SK-N-SH (cell line): ENCODE results near the gene ERMARD. TPM values are rescaled to one million over a fixed set of nuclear protein-coding genes. Genes with fewer than 3 reads are reported as not detected.

Experiments
- CTCF ChIA-PET: fragments of 300-600, 350-600 bp; formaldehyde crosslinking; extraction: SDS; loops from one replicate; lab custom pipeline; 2021; lab: Yijun Ruan, JAX
- POLR2A ChIA-PET: fragments of 350-600 bp; sonication (Branson Sonifier 250); formaldehyde crosslinking; extraction: SDS; loops from one replicate; lab custom pipeline; 2020; ENCODE audit warnings: antibody characterized with exemption, inconsistent platforms; lab: Yijun Ruan, JAX
- DNase-seq: peaks from one replicate; pipeline ENCODE4 v3.0.0; 2012
- H2AFZ ChIP-seq: fragments of 200-600 bp; sonication (generic); 2 replicates; pipeline ENCODE4 v1.8.1; 2016; ENCODE audit warnings: antibody characterized with exemption, mild to moderate bottlenecking, low read depth
- H3F3A ChIP-seq: fragments of 200-600 bp; sonication (generic); replicated peaks from 2 replicates; pipeline ENCODE3; 2016; ENCODE audit warnings: antibody characterized with exemption, mild to moderate bottlenecking; ENCODE audit not compliant: insufficient read depth
- H3K27ac ChIP-seq, 2 experiments: fragments of 200-500 bp in 1 of 2; fragments of 200-600 bp in 1 of 2; sonication (Bioruptor generic) in 1 of 2; sonication (generic), shearing (Covaris generic) in 1 of 2; 2 replicates each; pipeline versions ENCODE4 v1.5.1 to v1.6.1; 2014 to 2016; ENCODE audit warnings: low read depth in 2 of 2, inconsistent platforms in 1 of 2, low read length in 1 of 2, mild to moderate bottlenecking in 1 of 2, mixed read lengths in 1 of 2
- H3K27me3 ChIP-seq: fragments of 200-600 bp; sonication (generic), shearing (Covaris generic); 2 replicates; pipeline ENCODE4 v1.6.1; 2016; ENCODE audit warnings: mixed run types; ENCODE audit not compliant: insufficient read depth
- H3K36me3 ChIP-seq, 2 experiments: fragments of 200-500 bp in 1 of 2; fragments of 200-600 bp in 1 of 2; sonication (Bioruptor generic) in 1 of 2; sonication (generic) in 1 of 2; replicated peaks in 1 of 2; 2 replicates each; pipeline versions ENCODE3 to v1.5.1; 2014 to 2016; ENCODE audit warnings: low read length in 1 of 2, mild to moderate bottlenecking in 1 of 2; ENCODE audit not compliant: insufficient read depth in 2 of 2, control insufficient read depth in 1 of 2
- H3K4me1 ChIP-seq, 2 experiments: fragments of 200-500 bp in 1 of 2; fragments of 200-600 bp in 1 of 2; sonication (Bioruptor generic) in 1 of 2; sonication (generic), shearing (Covaris generic) in 1 of 2; 2 replicates each; pipeline versions ENCODE4 v1.5.1 to v1.6.1; 2014 to 2016; ENCODE audit warnings: low read depth in 1 of 2, low read length in 1 of 2, mixed run types in 1 of 2; ENCODE audit not compliant: insufficient read depth in 2 of 2, control insufficient read depth in 1 of 2
- H3K4me2 ChIP-seq: fragments of 200-600 bp; sonication (generic), shearing (Covaris generic); 2 replicates; pipeline ENCODE4 v1.6.1; 2017; ENCODE audit warnings: mixed run types
- H3K4me3 ChIP-seq, 2 experiments: fragments of 200-500 bp in 1 of 2; fragments of 200-600 bp in 1 of 2; sonication (Bioruptor generic) in 1 of 2; sonication (generic), shearing (Covaris generic) in 1 of 2; 2 replicates each; pipeline versions ENCODE4 v1.5.1 to v1.8.1; 2014 to 2016; ENCODE audit warnings: low read depth in 2 of 2, inconsistent platforms in 1 of 2, low read length in 1 of 2, mild to moderate bottlenecking in 1 of 2, mixed read lengths in 1 of 2, moderate library complexity in 1 of 2
- H3K79me2 ChIP-seq: fragments of 200-600 bp; sonication (generic); 2 replicates; pipeline ENCODE4 v1.8.1; 2017; ENCODE audit warnings: mild to moderate bottlenecking; ENCODE audit not compliant: insufficient read depth
- H3K9ac ChIP-seq: fragments of 200-600 bp; sonication (generic); 2 replicates; pipeline ENCODE4 v1.6.1; 2017; ENCODE audit warnings: mixed run types
- H3K9me2 ChIP-seq: fragments of 200-600 bp; sonication (generic); 2 replicates; pipeline ENCODE4 v1.6.1; 2017; ENCODE audit warnings: mixed run types
- H3K9me3 ChIP-seq: fragments of 200-600 bp; sonication (generic); 2 replicates; pipeline ENCODE4 v1.6.1; 2017; ENCODE audit warnings: mixed run types, mild to moderate bottlenecking, moderate library complexity
- H4K20me1 ChIP-seq: fragments of 200-600 bp; sonication (generic); 2 replicates; pipeline ENCODE4 v1.6.1; 2017; ENCODE audit warnings: mild to moderate bottlenecking, mixed run types; ENCODE audit not compliant: insufficient read depth
- CHD2 ChIP-seq: fragments of 150-350 bp; IDR thresholded peaks from 2 replicates; pipeline ENCODE4 v1.6.1; 2018; ENCODE audit warnings: low read length; ENCODE audit not compliant: partially characterized antibody
- ELF1 ChIP-seq: IDR thresholded peaks from 2 replicates; pipeline ENCODE4 v1.4.0; 2012
- EP300 ChIP-seq, 2 experiments: IDR thresholded peaks; 2 replicates each; pipeline versions ENCODE4 v1.4.0 to v1.6.1; 2012; ENCODE audit warnings: borderline replicate concordance in 1 of 2, low read depth in 1 of 2, low read length in 1 of 2
- FOSL2 ChIP-seq: IDR thresholded peaks from 2 replicates; pipeline ENCODE4 v1.4.0; 2012; ENCODE audit warnings: low read depth, mild to moderate bottlenecking, moderate library complexity, borderline replicate concordance
- FOXJ3 ChIP-seq: sonication (generic); formaldehyde crosslinking; IDR thresholded peaks from 2 replicates; pipeline ENCODE4 v1.5.1; 2020; ENCODE audit warnings: mild to moderate bottlenecking, missing genetic modification reagents
- FOXM1 ChIP-seq: IDR thresholded peaks from 2 replicates; pipeline ENCODE4 v1.4.0; 2012; ENCODE audit warnings: low read depth, mild to moderate bottlenecking
- GATA2 ChIP-seq: sonication (generic); formaldehyde crosslinking; IDR thresholded peaks from 2 replicates; pipeline ENCODE4 v1.5.0; 2020; ENCODE audit warnings: mild to moderate bottlenecking, missing genetic modification reagents
- JUND ChIP-seq: IDR thresholded peaks from 2 replicates; pipeline ENCODE4 v1.4.0; 2012
- NFIC ChIP-seq: IDR thresholded peaks from 2 replicates; pipeline ENCODE4 v1.4.0; 2012; ENCODE audit warnings: borderline replicate concordance
- RFX5 ChIP-seq: IDR thresholded peaks from 2 replicates; pipeline ENCODE4 v1.6.1; 2012; ENCODE audit warnings: mild to moderate bottlenecking, improper control_type of control experiment, low read length
- SMC3 ChIP-seq: IDR thresholded peaks from 2 replicates; pipeline ENCODE4 v1.6.1; 2012; ENCODE audit warnings: low read depth, low read length, improper control_type of control experiment
- TAF1 ChIP-seq: IDR thresholded peaks from 2 replicates; pipeline ENCODE4 v1.6.1; 2012; ENCODE audit warnings: low read depth, mild to moderate bottlenecking, low read length, moderate library complexity, borderline replicate concordance
- TEAD4 ChIP-seq: IDR thresholded peaks from 2 replicates; pipeline ENCODE4 v1.4.0; 2012; ENCODE audit warnings: mild to moderate bottlenecking, borderline replicate concordance; ENCODE audit not compliant: insufficient read depth
- ZBTB33 ChIP-seq: IDR thresholded peaks from 2 replicates; pipeline ENCODE4 v1.4.0; 2012; ENCODE audit warnings: low read depth, borderline replicate concordance
- WGBS: methylation state at CpG from one replicate; pipeline ENCODE4 v1.1.6; 2017; ENCODE audit warnings: low lambda C conversion rate; 5-methylcytosine and 5-hydroxymethylcytosine counted together
- polyA plus RNA-seq, 3 experiments: library from polyadenylated mRNA; depleted of rRNA; stranded (reverse); fragments of >200 nt; gene quantifications; 2 replicates each; pipeline ENCODE4 v1.2.3, GENCODE V29; 2012
- TF ChIP-seq, protein P1 (sequence below): fragments of 150-350 bp; IDR thresholded peaks from 2 replicates; pipeline ENCODE4 v1.6.1; 2017; ENCODE audit warnings: antibody characterized with exemption, low read length, low read depth, borderline replicate concordance
- TF ChIP-seq, protein P2 (sequence below): fragments of 200-600 bp; sonication (generic); IDR thresholded peaks from 2 replicates; pipeline ENCODE4 v1.6.1; 2017; ENCODE audit warnings: antibody characterized with exemption, mild to moderate bottlenecking, moderate library complexity
- TF ChIP-seq, protein P3 (sequence below): fragments of 150-350 bp; IDR thresholded peaks from 2 replicates; pipeline ENCODE4 v1.6.1; 2016; ENCODE audit warnings: mild to moderate bottlenecking, low read depth, low read length

ERMARD gene
- polyA plus RNA-seq, 1 of the 3 experiments (the other 2 are of a cell fraction) = 43.2 TPM

DNA sequence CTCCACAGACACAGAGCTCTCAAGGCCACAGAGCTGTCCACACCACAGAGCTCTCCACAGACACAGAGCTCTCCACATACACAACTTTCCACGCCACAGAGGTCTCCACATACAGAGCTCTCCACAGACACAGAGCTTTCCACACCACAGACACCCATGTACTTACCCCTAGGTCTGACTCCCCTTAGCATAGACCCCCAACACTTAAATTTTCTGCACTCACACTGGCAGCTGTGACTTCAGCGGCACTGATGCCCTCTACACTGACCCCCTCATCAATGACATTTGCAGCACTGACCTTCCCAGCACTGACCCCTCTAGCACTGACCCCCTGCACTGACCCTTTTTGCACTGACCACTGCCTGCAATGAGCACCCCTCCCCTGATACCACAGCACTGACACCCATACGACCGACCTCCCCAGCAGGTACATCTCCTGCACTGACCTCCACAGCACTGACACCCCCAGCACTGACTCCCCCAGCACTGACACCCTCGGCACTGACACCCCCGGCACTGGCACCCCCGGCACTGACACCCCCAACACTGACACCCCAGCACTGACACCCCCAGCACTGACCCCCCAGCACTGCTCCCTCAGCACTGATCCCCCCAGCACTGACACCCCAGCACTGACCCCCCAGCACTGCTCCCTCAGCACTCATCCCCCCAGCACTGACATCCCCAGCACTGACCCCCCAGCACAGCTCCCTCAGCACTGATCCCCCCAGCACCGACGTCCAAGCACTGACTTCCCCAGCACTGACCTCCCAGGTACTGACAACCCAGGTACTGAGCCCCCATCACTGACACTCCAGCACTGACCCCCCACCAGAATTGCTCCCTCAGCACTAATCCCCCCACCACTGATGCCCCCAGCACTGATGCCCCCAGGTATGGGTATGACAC is 56.5 kb downstream of the ERMARD start:
- Histone ChIP-seq H3K4me3 (no peak overlapping the region), H4K20me1 (no peaks in the 10 kb centered on the region), H2AFZ (no peak overlapping the region), H3K9me3 (no peaks in the 10 kb centered on the region), H3K4me2 (no peak overlapping the region), H3K4me1 (peaks cover 0 to 10% of the 10 kb centered on the region in 2 experiments; a peak in 1 of 4 replicates), H3K27ac (no peak overlapping the region), H3F3A (no peaks in the 10 kb centered on the region), H3K36me3 (no peaks in the 10 kb centered on the region), H3K27me3 (no peaks in the 10 kb centered on the region), H3K9me2 (no peaks in the 10 kb centered on the region), H3K9ac (no peak overlapping the region), H3K79me2 (no peaks in the 10 kb centered on the region)
- TF ChIP-seq FOXJ3 (no peak), ELF1 (no peak), TAF1 (no peak), JUND (no peak), RFX5 (no peak), EP300 (IDR thresholded peaks at IDR 0.05; ENCODE audit: borderline replicate concordance in 1 of 2, low read depth in 1 of 2, low read length in 1 of 2) (no peak), GATA2 (CRISPR knock-in tag) (no peak), FOSL2 (no peak), CHD2 (no peak), SMC3 (no peak), NFIC (no peak), ZBTB33 (no peak), FOXM1 (no peak), TEAD4 (no peak)
- TF ChIP-seq, protein P1, sequence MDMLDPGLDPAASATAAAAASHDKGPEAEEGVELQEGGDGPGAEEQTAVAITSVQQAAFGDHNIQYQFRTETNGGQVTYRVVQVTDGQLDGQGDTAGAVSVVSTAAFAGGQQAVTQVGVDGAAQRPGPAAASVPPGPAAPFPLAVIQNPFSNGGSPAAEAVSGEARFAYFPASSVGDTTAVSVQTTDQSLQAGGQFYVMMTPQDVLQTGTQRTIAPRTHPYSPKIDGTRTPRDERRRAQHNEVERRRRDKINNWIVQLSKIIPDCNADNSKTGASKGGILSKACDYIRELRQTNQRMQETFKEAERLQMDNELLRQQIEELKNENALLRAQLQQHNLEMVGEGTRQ = no peak
- TF ChIP-seq, protein P2, sequence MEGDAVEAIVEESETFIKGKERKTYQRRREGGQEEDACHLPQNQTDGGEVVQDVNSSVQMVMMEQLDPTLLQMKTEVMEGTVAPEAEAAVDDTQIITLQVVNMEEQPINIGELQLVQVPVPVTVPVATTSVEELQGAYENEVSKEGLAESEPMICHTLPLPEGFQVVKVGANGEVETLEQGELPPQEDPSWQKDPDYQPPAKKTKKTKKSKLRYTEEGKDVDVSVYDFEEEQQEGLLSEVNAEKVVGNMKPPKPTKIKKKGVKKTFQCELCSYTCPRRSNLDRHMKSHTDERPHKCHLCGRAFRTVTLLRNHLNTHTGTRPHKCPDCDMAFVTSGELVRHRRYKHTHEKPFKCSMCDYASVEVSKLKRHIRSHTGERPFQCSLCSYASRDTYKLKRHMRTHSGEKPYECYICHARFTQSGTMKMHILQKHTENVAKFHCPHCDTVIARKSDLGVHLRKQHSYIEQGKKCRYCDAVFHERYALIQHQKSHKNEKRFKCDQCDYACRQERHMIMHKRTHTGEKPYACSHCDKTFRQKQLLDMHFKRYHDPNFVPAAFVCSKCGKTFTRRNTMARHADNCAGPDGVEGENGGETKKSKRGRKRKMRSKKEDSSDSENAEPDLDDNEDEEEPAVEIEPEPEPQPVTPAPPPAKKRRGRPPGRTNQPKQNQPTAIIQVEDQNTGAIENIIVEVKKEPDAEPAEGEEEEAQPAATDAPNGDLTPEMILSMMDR = no peak
- TF ChIP-seq, protein P3, sequence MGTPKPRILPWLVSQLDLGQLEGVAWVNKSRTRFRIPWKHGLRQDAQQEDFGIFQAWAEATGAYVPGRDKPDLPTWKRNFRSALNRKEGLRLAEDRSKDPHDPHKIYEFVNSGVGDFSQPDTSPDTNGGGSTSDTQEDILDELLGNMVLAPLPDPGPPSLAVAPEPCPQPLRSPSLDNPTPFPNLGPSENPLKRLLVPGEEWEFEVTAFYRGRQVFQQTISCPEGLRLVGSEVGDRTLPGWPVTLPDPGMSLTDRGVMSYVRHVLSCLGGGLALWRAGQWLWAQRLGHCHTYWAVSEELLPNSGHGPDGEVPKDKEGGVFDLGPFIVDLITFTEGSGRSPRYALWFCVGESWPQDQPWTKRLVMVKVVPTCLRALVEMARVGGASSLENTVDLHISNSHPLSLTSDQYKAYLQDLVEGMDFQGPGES = no peak
- POLR2A ChIA-PET = no interaction called here
- WGBS = 34% methylated on average over 9 of the region's 9 CpGs
- CTCF ChIA-PET = interaction anchor here (0.8 to 10.9 kb wide), 5 partner anchors 14 to 722 kb away, joined by 3 to 80 read pairs (median 9); no protein-coding TSS in a partner anchor
- no peak for DNase-seq
